GM21528 (cell line): Measurements from ENCODE around the gene PTPN7.
"Not testable (repeated sequence)": the region's sequence is repeated elsewhere in the genome, so short reads cannot be mapped to it uniquely, and the experiment has no call there.

Source experiments
- ATAC-seq: cut with Tn5 transposase; IDR thresholded peaks from one replicate; pipeline ENCODE4 v1.9.1; 2021; ENCODE audit warnings: mild to moderate bottlenecking, moderate library complexity; ENCODE audit not compliant: unreplicated experiment, low FRiP score

The PTPN7 gene

GRCh38 chr1:202111589-202111988, 48.8 kb downstream of the PTPN7 start:
- ATAC-seq: not testable (repeated sequence)

DNA sequence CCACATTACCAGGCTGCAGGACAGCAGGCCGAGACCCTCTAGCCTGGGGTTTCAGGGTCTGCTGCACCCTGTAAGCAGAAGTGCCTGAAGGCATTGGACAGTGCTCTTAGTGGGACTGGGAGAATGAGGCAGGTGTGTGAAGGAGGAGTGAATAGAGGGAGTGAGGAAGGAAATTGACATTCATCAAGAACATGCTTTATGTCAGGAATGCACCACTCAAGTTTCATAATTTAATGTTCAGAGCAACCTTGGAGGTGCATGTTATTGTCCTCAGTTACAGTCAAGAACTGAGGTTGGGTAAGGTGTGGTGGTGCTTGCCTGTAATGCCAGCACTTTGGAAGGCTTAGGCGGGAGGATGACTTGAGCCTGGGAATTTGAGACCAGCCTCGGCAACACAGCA, 49.4 kb downstream of the PTPN7 start:
- ATAC-seq: no peak

DNA sequence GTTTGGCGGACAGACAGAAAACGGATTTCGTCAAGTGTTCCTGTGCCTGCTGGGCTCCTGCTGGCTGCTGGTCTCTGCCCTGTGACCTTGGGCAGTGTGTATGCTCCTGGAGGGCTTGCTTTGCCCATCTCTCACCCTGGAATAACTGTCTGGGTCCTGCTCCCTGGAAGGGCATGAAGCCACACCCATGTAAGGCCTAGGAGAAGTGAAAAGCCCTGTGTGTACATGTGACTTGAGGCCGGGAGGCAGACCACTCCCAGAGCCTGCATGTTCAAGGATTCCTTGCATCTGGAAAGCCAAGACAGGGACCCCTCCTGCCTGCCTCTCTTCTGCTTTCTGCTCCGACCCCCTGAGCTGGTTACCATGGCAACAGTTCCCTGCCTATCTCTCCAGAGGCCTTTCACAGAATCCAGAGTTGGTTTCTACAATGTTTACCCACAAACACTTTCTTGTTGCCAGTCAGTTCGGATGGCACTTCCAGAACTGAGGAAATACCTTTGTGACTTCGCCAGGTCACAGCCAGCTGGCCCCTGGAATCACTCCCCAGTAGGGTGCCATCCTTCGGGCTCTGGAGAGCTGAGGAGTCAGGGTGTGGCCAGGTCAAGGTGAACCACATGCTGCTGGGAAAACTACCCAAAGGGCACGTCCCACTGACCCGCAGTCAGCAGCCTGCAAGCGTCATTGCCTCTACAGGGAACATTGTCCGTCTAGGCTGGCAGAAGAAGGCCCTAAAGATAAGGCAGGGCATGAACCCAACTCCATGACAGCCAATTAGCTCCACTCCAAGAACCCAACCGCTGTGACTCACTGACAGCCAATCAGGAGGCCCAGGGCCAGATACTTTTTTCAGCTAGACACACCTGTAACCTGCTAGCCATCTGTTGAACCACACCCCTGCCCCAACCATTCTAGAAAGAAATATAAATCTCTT, 52.3 kb downstream of the PTPN7 start:
- no peak for ATAC-seq

DNA sequence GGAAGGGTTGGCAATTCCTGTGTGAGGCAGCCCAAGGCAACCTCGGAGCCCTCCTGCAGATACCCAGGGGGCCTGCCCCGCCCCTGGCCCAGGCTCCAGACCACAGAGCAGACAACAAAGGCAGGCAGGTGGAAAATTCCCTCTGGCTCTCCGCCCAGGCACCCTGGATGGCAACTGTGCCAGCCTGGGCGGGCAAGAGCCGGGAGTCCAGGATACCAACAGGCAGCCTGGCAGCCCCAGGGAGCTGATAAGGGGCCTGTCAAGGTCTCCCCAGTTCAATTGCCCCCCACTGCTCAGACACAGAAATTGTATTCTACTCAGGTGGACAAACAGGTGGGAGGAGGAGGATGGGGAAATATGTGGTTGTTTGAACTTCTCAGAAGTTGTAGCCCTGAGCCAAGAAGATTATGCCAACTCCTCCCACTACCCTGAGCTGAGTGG, 53.1 kb downstream of the PTPN7 start:
- ATAC-seq: no peak

DNA sequence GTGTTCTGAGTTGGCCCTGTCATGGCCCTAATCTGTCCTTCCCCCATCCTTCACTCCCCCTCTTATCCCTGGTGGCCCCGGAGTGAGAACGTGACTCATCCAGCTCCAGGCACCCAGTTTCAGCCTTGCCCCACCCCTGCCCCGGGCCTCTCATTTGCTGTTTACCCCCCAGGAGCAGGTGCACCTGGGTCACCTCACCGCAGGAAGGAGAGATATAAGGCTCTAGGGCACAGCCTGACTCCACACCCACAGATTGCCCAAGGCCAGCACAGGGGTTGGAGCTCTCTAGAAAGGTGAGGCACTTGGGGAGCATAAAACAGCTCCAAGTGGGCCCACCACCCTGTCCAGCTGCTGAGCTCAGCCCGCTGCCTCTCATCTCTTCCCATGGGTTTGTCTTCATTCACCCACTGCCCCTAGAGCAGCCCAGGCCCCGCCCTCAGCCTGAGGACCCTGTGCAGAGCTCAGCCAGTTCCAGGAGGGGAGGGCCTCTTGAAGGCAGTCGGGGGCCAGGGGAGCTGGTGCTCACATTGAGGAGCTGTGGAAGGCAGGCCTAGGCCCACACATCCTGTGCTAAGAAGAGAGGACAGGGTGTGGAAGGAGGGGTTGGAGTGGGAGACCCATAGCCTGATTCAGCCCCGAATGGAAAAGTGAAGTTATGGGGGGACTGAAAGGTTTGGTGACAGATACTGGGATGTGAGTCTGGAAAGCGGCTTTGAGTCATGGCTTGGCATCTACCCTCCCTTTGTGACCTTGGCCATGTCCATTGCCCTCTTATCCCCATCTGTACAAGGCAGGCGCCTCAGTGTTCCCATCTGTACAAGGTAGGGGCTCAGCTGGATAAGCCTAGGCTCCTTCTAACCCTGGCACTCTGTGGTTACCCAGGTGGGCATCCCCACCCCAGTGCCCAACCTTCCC, 53.8 kb downstream of the PTPN7 start:
- ATAC-seq: no peak

DNA sequence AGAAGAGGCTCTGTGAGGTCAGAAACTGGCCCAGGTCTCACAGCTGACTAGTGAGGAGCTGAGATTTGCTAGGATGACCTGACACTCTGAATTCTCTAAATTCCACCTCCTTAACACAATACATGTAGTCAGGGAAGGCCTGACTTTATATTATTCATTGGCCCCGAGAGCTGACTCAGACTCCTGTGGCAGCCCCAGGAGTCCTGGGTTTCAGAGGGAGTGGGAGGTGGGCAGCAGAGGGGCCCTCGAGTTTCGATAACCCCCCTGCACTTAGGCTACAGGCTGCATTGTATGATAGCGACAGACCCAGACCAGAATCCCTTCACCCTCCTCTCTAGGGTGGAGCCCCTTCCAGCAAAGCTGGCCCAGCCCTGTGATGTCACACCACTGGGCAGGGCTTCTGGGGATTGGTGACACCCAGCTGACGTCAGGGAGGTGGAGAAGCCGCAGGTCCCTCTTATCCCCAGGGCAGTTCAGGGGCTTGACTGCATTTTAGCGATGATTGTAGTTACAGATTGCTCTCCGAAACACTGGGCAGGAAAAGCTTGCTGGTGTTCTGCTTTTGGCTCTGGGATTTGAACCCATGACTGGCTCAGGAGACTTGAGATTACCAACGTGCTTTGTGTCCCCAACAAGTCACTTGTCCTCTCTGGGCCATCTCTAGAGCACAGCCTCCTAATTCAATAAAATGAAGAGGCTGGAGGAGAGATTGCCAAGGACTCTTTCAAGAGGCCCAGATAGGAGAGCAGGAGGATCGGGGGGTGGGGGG, 54.6 kb downstream of the PTPN7 start:
- no peak for ATAC-seq

DNA sequence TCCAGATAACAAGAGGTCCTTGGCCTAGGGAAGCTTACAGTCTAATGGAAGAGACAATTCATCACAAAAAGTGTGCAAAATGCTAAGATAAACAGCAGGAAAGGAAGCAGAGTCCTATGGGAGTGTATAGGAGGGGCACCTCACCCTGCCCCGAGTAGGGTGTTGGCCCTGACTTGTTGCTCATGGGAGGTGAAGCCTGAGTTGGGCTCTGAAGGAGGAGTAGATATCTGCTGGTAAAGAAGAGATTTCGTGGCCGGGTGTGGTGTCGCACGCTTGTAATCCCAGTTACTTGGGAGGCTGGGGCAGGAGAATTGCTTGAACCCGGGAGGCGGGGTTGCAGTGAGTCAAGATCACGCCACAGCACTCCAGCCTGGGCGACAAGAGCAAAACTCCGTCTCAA, 56.3 kb downstream of the PTPN7 start:
- no peak for ATAC-seq

DNA sequence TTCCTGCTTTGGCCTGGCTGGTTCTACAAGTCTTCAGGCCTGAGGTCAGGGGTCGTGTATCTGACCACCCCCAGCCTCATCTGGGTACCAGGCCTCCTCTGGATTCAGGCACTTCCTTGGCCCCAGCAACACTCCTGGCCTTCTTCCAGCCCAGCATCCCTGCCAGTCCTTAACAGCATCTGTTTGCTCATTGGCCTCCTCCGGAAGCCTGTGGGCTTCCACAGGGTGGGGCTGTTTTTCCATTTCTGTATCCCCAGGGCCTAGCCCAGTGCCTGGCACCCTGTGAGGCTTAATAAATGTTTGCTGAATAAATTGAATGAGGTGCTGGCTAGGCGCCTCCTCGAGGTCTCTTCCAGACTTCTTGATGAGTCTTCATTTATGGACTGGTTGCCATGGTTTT, 59.2 kb downstream of the PTPN7 start:
- ATAC-seq: no peak
